ENCODE results near the gene CASKIN2. TPM values are rescaled to one million over a fixed set of nuclear protein-coding genes. Genes with fewer than 3 reads are reported as not detected.
A peak's percentile ranks its signal among the peaks of the same experiment; 100 is the strongest.

Gene CASKIN2
- total and polyA plus RNA-seq, 4 donors: 4.0 to 63.4 (median 35.2) TPM

GRCh38 chr17:75490953-75491649 lies 24.2 kb downstream of the CASKIN2 start:
- intact Hi-C loops (cut with DNase I): no loop called here

GRCh38 chr17:75490173-75490743 lies 25.1 kb downstream of the CASKIN2 start:
- no peaks in the 10 kb centered on the region for H3K9me3 ChIP-seq (ENCODE audit: control insufficient read depth, low read length)
- H3K27ac ChIP-seq (ENCODE audit: low read depth in 1 of 2, low read length in 2 of 2): no peak overlapping the region
- H3K36me3 ChIP-seq (ENCODE audit: control insufficient read depth in 1 of 2, insufficient read depth in 2 of 2, low read length in 1 of 2): no peaks in the 10 kb centered on the region
- no peak for ATAC-seq (ENCODE audit: low FRiP score)
- H3K4me3 ChIP-seq (ENCODE audit: low read length in 2 of 2): no peak overlapping the region
- WGBS, 2 donors: 56 to 60% methylated on average over 14 of the region's 14 CpGs
- intact Hi-C loops (cut with DNase I): no loop called here
- DNase-seq: no peak
- no peaks in the 10 kb centered on the region for H3K4me1 ChIP-seq (ENCODE audit: control insufficient read depth in 1 of 2, insufficient read depth in 2 of 2, low read length in 2 of 2)
- no peaks in the 10 kb centered on the region for H3K27me3 ChIP-seq (ENCODE audit: control insufficient read depth in 1 of 2, insufficient read depth in 2 of 2, low read length in 1 of 2)

More at GRCh38 chr17:75490953-75491649, 24.2 kb downstream of the CASKIN2 start:
- WGBS, 2 donors: 88 to 91% methylated on average over 19 of the region's 19 CpGs
- no peaks in the 10 kb centered on the region for H3K9me3 ChIP-seq (ENCODE audit: control insufficient read depth, low read length)
- no peak for ATAC-seq (ENCODE audit: low FRiP score)
- no peaks in the 10 kb centered on the region for H3K4me1 ChIP-seq (ENCODE audit: control insufficient read depth in 1 of 2, insufficient read depth in 2 of 2, low read length in 2 of 2)
- H3K4me3 ChIP-seq (ENCODE audit: low read length in 2 of 2): no peak overlapping the region
- H3K36me3 ChIP-seq (ENCODE audit: control insufficient read depth in 1 of 2, insufficient read depth in 2 of 2, low read length in 1 of 2): peaks cover 0 to 2% of the 10 kb centered on the region in 2 donors
- no peaks in the 10 kb centered on the region for H3K27me3 ChIP-seq (ENCODE audit: control insufficient read depth in 1 of 2, insufficient read depth in 2 of 2, low read length in 1 of 2)
- DNase-seq: no peak
- H3K27ac ChIP-seq (ENCODE audit: low read depth in 1 of 2, low read length in 2 of 2): no peak overlapping the region

GRCh38 chr17:75489511-75489955 lies 25.8 kb downstream of the CASKIN2 start:
- no peak for DNase-seq
- H3K9me3 ChIP-seq (ENCODE audit: control insufficient read depth, low read length): no peaks in the 10 kb centered on the region
- H3K36me3 ChIP-seq (ENCODE audit: control insufficient read depth in 1 of 2, insufficient read depth in 2 of 2, low read length in 1 of 2): no peaks in the 10 kb centered on the region
- no peak overlapping the region for H3K27ac ChIP-seq (ENCODE audit: low read depth in 1 of 2, low read length in 2 of 2)
- 86 to 87% methylated on average over 10 to 14 of the region's 14 CpGs for WGBS, 2 donors
- H3K27me3 ChIP-seq (ENCODE audit: control insufficient read depth in 1 of 2, insufficient read depth in 2 of 2, low read length in 1 of 2): no peaks in the 10 kb centered on the region
- no peak overlapping the region for H3K4me3 ChIP-seq (ENCODE audit: low read length in 2 of 2)
- intact Hi-C loops (cut with DNase I): no loop called here
- no peak for ATAC-seq (ENCODE audit: low FRiP score)
- no peaks in the 10 kb centered on the region for H3K4me1 ChIP-seq (ENCODE audit: control insufficient read depth in 1 of 2, insufficient read depth in 2 of 2, low read length in 2 of 2)

GRCh38 chr17:75488693-75489510 lies 26.4 kb downstream of the CASKIN2 start:
- H3K4me1 ChIP-seq (ENCODE audit: control insufficient read depth in 1 of 2, insufficient read depth in 2 of 2, low read length in 2 of 2): no peaks in the 10 kb centered on the region
- ATAC-seq (ENCODE audit: low FRiP score) (no peak), DNase-seq (peak in 1 of 2 donors; percentile 34)
- no peaks in the 10 kb centered on the region for H3K9me3 ChIP-seq (ENCODE audit: control insufficient read depth, low read length)
- H3K27me3 ChIP-seq (ENCODE audit: control insufficient read depth in 1 of 2, insufficient read depth in 2 of 2, low read length in 1 of 2): no peaks in the 10 kb centered on the region
- WGBS, 2 donors: 88 to 92% methylated on average over 23 to 24 of the region's 24 CpGs
- H3K36me3 ChIP-seq (ENCODE audit: control insufficient read depth in 1 of 2, insufficient read depth in 2 of 2, low read length in 1 of 2): no peaks in the 10 kb centered on the region
- H3K27ac ChIP-seq (ENCODE audit: low read depth in 1 of 2, low read length in 2 of 2): no peak overlapping the region
- intact Hi-C loops (cut with DNase I): no loop called here
- no peak overlapping the region for H3K4me3 ChIP-seq (ENCODE audit: low read length in 2 of 2)

GRCh38 chr17:75487351-75488070 lies 27.8 kb downstream of the CASKIN2 start:
- Histone ChIP-seq H3K4me3 (ENCODE audit: low read length in 2 of 2) (no peak overlapping the region), H3K36me3 (ENCODE audit: control insufficient read depth in 1 of 2, insufficient read depth in 2 of 2, low read length in 1 of 2) (no peaks in the 10 kb centered on the region), H3K27ac (ENCODE audit: low read depth in 1 of 2, low read length in 2 of 2) (no peak overlapping the region), H3K27me3 (ENCODE audit: control insufficient read depth in 1 of 2, insufficient read depth in 2 of 2, low read length in 1 of 2) (no peaks in the 10 kb centered on the region), H3K9me3 (ENCODE audit: control insufficient read depth, low read length) (no peaks in the 10 kb centered on the region), H3K4me1 (ENCODE audit: control insufficient read depth in 1 of 2, insufficient read depth in 2 of 2, low read length in 2 of 2) (no peaks in the 10 kb centered on the region)
- no peak for ATAC-seq (ENCODE audit: low FRiP score)
- WGBS, 2 donors: 80 to 82% methylated on average over 12 of the region's 12 CpGs
- peak in 1 of 2 donors; percentile 80 for DNase-seq
- intact Hi-C loops (cut with DNase I): no loop called here

- no peak overlapping the region for H3K4me3 ChIP-seq (ENCODE audit: low read length in 2 of 2)
- intact Hi-C loops (cut with DNase I): no loop called here
- H3K9me3 ChIP-seq (ENCODE audit: control insufficient read depth, low read length): no peaks in the 10 kb centered on the region
- ATAC-seq (ENCODE audit: low FRiP score) (no peak), DNase-seq (no peak)
- H3K27me3 ChIP-seq (ENCODE audit: control insufficient read depth in 1 of 2, insufficient read depth in 2 of 2, low read length in 1 of 2): no peaks in the 10 kb centered on the region
- H3K4me1 ChIP-seq (ENCODE audit: control insufficient read depth in 1 of 2, insufficient read depth in 2 of 2, low read length in 2 of 2): no peaks in the 10 kb centered on the region
- WGBS, 2 donors: 65 to 74% methylated on average over 5 of the region's 5 CpGs
- no peak overlapping the region for H3K27ac ChIP-seq (ENCODE audit: low read depth in 1 of 2, low read length in 2 of 2)
- H3K36me3 ChIP-seq (ENCODE audit: control insufficient read depth in 1 of 2, insufficient read depth in 2 of 2, low read length in 1 of 2): no peaks in the 10 kb centered on the region
Observed at GRCh38 chr17:75486951-75487350, 28.4 kb downstream of the CASKIN2 start.

- WGBS, 2 donors: 92% methylated on average over 14 of the region's 14 CpGs
Observed at GRCh38 chr17:75486151-75486550, 29.2 kb downstream of the CASKIN2 start.

GRCh38 chr17:75485688-75486087 lies 29.6 kb downstream of the CASKIN2 start:
- Histone ChIP-seq H3K4me1 (ENCODE audit: control insufficient read depth in 1 of 2, insufficient read depth in 2 of 2, low read length in 2 of 2) (no peaks in the 10 kb centered on the region), H3K36me3 (ENCODE audit: control insufficient read depth in 1 of 2, insufficient read depth in 2 of 2, low read length in 1 of 2) (no peaks in the 10 kb centered on the region), H3K4me3 (ENCODE audit: low read length in 2 of 2) (no peak overlapping the region), H3K9me3 (ENCODE audit: control insufficient read depth, low read length) (no peaks in the 10 kb centered on the region), H3K27ac (ENCODE audit: low read depth in 1 of 2, low read length in 2 of 2) (no peak overlapping the region), H3K27me3 (ENCODE audit: control insufficient read depth in 1 of 2, insufficient read depth in 2 of 2, low read length in 1 of 2) (no peaks in the 10 kb centered on the region)
- ATAC-seq (ENCODE audit: low FRiP score) (no peak), DNase-seq (peak in 1 of 2 donors; percentile 33)
- WGBS, 2 donors: 91 to 92% methylated on average over 12 of the region's 12 CpGs
- intact Hi-C loops (cut with DNase I): no loop called here

More at GRCh38 chr17:75486151-75486550, 29.2 kb downstream of the CASKIN2 start:
- no peak for DNase-seq
- no peak overlapping the region for H3K27ac ChIP-seq (ENCODE audit: low read depth in 1 of 2, low read length in 2 of 2)
- intact Hi-C loops (cut with DNase I): no loop called here
- H3K27me3 ChIP-seq (ENCODE audit: control insufficient read depth in 1 of 2, insufficient read depth in 2 of 2, low read length in 1 of 2): no peaks in the 10 kb centered on the region
- H3K4me3 ChIP-seq (ENCODE audit: low read length in 2 of 2): no peak overlapping the region
- no peaks in the 10 kb centered on the region for H3K36me3 ChIP-seq (ENCODE audit: control insufficient read depth in 1 of 2, insufficient read depth in 2 of 2, low read length in 1 of 2)
- no peaks in the 10 kb centered on the region for H3K9me3 ChIP-seq (ENCODE audit: control insufficient read depth, low read length)
- ATAC-seq (ENCODE audit: low FRiP score): no peak
- H3K4me1 ChIP-seq (ENCODE audit: control insufficient read depth in 1 of 2, insufficient read depth in 2 of 2, low read length in 2 of 2): no peaks in the 10 kb centered on the region

All from aorta (tissue), 5 donors.